HG02588 (cell line): ENCODE data around the gene GIT2.
"Not testable (repeated sequence)": the region's sequence is repeated elsewhere in the genome, so short reads cannot be mapped to it uniquely, and the experiment has no call there.

Source experiments
- ATAC-seq: cut with Tn5 transposase; IDR thresholded peaks from one replicate; pipeline ENCODE4 v1.9.1; 2021; ENCODE audit warnings: mild to moderate bottlenecking, moderate library complexity; ENCODE audit not compliant: unreplicated experiment

Gene GIT2, protein sequence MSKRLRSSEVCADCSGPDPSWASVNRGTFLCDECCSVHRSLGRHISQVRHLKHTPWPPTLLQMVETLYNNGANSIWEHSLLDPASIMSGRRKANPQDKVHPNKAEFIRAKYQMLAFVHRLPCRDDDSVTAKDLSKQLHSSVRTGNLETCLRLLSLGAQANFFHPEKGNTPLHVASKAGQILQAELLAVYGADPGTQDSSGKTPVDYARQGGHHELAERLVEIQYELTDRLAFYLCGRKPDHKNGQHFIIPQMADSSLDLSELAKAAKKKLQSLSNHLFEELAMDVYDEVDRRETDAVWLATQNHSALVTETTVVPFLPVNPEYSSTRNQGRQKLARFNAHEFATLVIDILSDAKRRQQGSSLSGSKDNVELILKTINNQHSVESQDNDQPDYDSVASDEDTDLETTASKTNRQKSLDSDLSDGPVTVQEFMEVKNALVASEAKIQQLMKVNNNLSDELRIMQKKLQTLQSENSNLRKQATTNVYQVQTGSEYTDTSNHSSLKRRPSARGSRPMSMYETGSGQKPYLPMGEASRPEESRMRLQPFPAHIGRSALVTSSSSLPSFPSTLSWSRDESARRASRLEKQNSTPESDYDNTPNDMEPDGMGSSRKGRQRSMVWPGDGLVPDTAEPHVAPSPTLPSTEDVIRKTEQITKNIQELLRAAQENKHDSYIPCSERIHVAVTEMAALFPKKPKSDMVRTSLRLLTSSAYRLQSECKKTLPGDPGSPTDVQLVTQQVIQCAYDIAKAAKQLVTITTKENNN

GRCh38 chr12:109995686-109996482 lies at the start of gene GIT2:
Gene GIT2 (minus strand): TSS chr12:109996368. CDS start chr12:109996224, 144 bp downstream.
- ATAC-seq, result peak; percentile 65

GRCh38 chr12:110042264-110042663 lies 46.1 kb upstream of the GIT2 start:
- ATAC-seq, result no peak

- ATAC-seq, result no peak
These were observed 43.1 kb upstream of the GIT2 start for GRCh38 chr12:110039085-110039807.

GRCh38 chr12:110038741-110039084 lies 42.5 kb upstream of the GIT2 start:
- ATAC-seq, result no peak

DNA sequence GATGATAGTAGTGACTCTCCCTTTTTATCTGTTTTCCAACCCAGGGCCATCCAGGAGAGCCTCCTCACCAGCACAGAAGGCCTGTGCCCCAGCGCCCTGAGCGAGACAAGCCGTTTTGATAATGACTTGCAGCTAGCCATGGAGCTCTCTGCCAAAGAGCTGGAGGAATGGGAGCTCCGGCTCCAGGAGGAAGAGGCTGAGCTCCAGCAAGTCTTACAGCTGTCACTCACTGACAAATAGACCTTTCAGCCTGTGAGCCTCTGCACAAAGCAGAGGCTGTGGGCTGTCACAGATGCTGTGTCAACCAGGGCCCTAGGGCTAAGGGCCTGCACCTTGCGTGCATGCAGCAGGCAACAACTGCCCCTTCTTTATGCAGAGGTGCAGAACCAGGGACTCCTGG lies 41.1 kb upstream of the GIT2 start:
- ATAC-seq, result no peak

- ATAC-seq, result no peak
These were observed 39.5 kb upstream of the GIT2 start for GRCh38 chr12:110035534-110036104.

DNA sequence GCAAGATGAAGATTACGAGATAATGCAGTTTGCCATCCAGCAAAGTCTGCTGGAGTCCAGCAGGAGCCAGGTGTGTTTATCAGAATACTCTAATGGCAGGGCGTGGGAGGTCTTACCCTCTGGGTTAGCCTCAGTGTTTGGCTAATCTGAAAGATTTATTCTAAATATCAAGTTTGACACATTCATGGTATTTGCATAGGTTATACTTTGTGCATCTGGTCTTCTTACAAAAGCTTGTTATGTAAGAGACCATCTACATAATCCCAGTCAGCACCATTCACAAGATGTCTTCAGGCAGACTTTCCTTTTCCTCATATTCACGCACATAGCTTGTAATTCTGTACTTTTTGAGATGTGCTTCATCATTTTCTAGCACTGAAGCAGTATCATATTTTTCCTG lies 37.7 kb upstream of the GIT2 start:
- ATAC-seq, result no peak

DNA sequence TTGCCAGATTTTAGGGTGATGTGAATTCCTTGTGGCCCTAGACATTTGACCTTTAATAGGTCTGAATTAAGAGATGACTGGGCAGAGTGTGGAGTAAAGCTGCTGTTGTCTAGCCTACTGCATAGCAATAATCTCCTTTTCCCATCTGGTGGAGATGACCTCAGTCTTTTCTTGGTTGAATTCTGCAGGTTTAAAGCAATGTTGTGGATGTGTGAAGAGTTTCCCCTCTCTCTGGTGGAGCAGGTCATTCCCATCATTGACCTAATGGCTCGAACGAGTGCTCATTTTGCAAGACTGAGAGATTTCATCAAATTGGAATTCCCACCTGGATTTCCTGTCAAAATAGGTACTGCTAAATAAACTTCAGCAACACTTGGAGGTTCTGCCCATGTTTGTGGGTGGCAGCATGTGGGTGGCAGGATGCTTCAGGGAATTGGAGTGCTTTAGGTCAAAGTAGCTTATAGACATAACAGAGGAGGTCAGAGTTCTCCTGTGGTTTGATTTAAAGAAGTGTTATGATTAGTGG lies 33.2 kb upstream of the GIT2 start:
- ATAC-seq, result no peak

DNA sequence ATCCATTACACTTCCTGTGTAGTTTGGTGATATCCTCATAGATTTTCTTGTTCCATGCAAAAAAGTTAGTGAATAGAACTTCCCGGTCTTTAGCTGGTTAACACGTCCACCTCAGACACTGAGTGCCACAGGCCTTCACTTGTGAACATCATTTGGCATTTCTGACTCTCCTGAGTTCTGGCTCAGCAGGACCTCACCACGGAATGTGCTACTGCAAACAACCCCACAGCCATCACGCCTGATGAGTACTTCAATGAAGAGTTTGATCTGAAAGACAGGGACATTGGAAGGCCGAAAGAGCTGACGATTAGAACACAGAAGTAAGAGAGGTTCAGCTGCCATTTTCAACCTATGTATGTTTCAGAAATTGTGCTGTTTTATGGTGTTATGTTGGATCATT lies 32.2 kb upstream of the GIT2 start:
- no peak for ATAC-seq

DNA sequence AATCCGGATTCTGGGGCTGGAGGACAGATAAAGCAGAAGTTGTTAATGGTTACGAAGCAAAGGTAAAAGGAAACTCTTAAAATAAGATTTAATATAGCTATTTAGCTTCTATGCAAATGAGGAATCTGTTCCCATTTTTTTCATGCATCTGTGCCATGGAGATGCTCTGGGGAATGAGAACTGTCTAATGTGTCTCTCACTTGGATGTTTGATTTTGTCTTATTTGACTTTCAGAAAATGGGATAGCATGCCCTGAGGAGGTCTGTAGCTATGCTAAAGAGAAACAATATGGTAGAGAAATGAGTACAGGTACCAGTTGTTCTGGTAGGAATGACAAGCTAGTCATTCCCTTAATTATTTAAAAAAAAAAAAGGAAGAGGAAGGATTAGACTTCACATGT lies 27.9 kb upstream of the GIT2 start:
- no peak for ATAC-seq

- no peak for ATAC-seq
These were observed 27.2 kb upstream of the GIT2 start for GRCh38 chr12:110023059-110023980.

- ATAC-seq, result no peak
These were observed 24.8 kb upstream of the GIT2 start for GRCh38 chr12:110020956-110021355.

- ATAC-seq, result no peak
These were observed 19.0 kb upstream of the GIT2 start for GRCh38 chr12:110015132-110015531.

DNA sequence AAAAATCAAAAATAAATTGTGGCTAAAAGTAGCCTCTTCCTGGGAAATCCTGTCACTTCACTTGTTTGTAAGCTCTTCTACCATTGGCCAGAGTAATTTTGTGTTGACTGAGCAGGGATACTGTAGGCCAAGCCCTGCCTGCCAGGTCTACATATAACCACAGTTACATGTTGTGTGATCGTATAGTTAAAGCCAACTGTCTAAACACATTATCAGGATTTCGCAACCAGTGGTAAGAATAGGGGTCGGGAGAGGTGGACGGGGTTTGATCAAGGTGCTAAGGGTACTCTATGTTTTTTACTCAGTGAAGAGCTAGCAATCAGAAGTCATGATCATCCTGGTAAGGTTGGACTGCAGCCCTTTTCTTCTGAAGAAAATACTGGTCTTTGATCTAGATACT lies 16.5 kb upstream of the GIT2 start:
- ATAC-seq, result no peak

DNA sequence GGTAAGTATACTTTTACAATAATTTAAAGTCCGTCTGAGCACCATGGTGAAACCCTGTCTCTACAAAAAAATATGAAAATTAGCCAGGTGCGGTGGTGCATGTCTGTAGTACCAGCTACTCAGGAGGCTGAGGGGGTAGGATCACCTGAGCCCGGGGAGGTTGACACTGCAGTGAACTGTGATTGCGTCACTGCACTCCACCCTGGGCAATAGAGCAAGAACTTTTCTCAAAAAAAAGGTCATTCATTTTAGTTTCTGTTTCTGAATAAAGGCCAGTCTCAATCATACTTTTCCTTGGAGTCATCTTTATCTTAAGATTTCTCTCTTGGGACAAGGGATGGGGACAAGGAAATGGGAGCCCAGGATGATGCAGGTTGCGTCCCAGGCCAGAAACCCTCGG lies 16.0 kb upstream of the GIT2 start:
- ATAC-seq, result no peak

DNA sequence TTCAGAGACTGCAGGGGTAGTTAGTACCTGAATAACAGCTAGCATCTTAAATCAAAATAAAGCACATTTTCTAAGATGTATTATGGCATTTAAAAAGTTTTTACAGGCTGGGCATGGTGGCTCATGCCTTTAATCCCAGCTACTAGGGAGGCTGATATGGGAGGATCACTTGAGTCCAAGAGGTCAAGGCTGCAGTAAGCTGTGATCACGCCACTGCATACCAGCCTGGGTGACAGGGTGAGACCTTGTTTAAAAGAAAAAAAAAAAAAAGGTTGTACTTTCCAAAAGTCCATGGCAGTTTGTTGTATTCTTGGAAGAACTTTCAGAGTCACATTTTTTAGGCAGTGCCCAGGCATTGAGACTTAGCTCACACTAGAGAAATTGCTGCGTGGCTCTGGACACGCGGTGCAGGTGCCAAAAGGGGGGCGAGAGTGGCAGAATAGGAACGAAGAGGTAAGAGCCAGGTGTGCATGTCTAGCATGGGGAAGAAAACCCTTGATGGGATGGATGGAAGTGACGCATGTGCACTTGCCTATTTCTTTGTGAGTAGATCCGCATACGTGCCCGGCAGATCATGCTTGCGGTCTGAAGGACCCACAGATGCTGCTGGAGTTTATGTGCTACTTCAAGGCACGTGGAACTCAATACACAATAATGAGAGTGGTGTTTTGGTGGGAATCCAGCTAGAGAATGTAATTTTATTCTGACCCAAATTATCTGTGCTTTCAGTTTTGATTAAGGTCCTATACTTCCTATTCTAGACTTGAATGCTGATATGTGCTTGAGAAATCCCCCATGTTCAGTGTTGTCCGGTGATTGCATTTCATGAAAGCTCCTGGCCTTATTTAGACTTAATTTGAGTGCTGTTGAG lies 14.9 kb upstream of the GIT2 start:
- no peak for ATAC-seq

DNA sequence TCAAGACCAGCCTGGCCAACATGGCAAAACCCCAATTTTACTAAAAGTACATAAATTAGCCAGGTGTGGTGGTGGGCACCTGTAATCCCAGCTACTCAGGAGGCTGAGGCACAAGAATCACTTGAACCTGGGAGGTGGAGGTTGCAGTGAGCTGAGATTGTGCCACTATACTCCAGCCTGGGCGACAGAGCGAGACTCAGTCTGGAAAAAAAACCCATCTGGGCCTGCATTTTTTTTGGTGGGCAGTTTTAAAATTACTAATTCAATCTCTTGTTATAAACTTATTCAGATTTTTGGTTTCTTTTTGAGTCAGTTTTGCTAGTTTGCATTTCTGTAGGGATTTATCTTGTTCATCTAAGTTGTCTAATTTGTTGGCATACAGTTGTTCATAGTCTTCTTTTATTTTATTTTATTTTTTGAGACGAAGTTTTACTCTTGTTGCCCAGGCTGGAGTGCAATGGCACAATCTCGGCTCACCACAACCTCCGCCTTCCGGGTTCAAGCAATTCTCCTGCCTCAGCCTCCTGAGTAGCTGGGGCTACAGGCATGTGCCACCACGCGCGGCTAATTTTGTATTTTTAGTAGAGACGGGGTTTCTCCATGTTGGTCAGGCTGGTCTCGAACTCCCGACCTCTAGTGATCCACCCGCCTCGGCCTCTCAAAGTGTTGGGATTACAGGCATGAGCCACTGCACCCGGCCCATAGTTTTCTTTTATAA lies 12.7 kb upstream of the GIT2 start:
- not testable (repeated sequence) for ATAC-seq

- ATAC-seq, result no peak
These were observed 11.7 kb upstream of the GIT2 start for GRCh38 chr12:110007881-110008280.
